Measurements from ENCODE around the gene COBL. TPM values are rescaled to one million over a fixed set of nuclear protein-coding genes. Genes with fewer than 3 reads are reported as not detected.
A peak's percentile ranks its signal among the peaks of the same experiment; 100 is the strongest.

Gene COBL
- total and polyA plus RNA-seq, 8 donors: 7.4 to 32.0 (median 16.8) TPM

GRCh38 chr7:51234609-51235308 is 81.8 kb downstream of the COBL start:
- FAIRE-seq (no peak), ATAC-seq (no peak)
- intact Hi-C loops (cut with DNase I): no loop called here

GRCh38 chr7:51234139-51234538 is 82.5 kb downstream of the COBL start:
- FAIRE-seq (no peak), DNase-seq (no peak)
- H3K27ac ChIP-seq: no peak overlapping the region

More at GRCh38 chr7:51234609-51235308, 81.8 kb downstream of the COBL start:
- 93% methylated on average over 8 of the region's 8 CpGs for WGBS, 2 donors
- TF ChIP-seq CTCF (IDR thresholded peaks at IDR 0.05): no peak
- Histone ChIP-seq H3K36me3 (no peaks in the 10 kb centered on the region), H3K27me3 (no peaks in the 10 kb centered on the region), H3K9me3 (no peaks in the 10 kb centered on the region), H3K4me3 (no peak overlapping the region), H3K4me1 (peaks cover 0 to 3% (median 0%) of the 10 kb centered on the region in 3 donors), H3K27ac (no peak overlapping the region)
- no peak for DNase-seq

GRCh38 chr7:51233374-51233773 is 83.2 kb downstream of the COBL start:
- no peak for TF ChIP-seq CTCF (IDR thresholded peaks at IDR 0.05)
- ATAC-seq: peak; percentile 40 to 66 (median 62)
- no peak for DNase-seq
- H3K4me1 ChIP-seq: peaks cover 0 to 3% (median 0%) of the 10 kb centered on the region in 3 donors
- no peaks in the 10 kb centered on the region for H3K9me3 ChIP-seq
- FAIRE-seq: no peak
- H3K36me3 ChIP-seq: no peaks in the 10 kb centered on the region
- H3K27me3 ChIP-seq: no peaks in the 10 kb centered on the region
- no peak overlapping the region for H3K27ac ChIP-seq
- intact Hi-C loops (cut with DNase I): no loop called here
- no peak overlapping the region for H3K4me3 ChIP-seq
- WGBS, 2 donors: 15 to 18% methylated on average over 13 of the region's 13 CpGs

More at GRCh38 chr7:51234139-51234538, 82.5 kb downstream of the COBL start:
- Histone ChIP-seq H3K4me1 (peaks cover 0 to 3% (median 0%) of the 10 kb centered on the region in 3 donors), H3K27me3 (no peaks in the 10 kb centered on the region), H3K9me3 (no peaks in the 10 kb centered on the region), H3K36me3 (no peaks in the 10 kb centered on the region), H3K4me3 (no peak overlapping the region)
- ATAC-seq: peak in 1 of 4 donors; percentile 22
- intact Hi-C loops (cut with DNase I): no loop called here
- WGBS, 2 donors: 92% methylated on average over 13 of the region's 13 CpGs
- no peak for TF ChIP-seq CTCF (IDR thresholded peaks at IDR 0.05)

GRCh38 chr7:51230723-51231122 is 85.9 kb downstream of the COBL start:
- Histone ChIP-seq H3K27ac (no peak overlapping the region), H3K36me3 (no peaks in the 10 kb centered on the region), H3K4me3 (no peak overlapping the region), H3K4me1 (peaks cover 0 to 3% (median 0%) of the 10 kb centered on the region in 3 donors), H3K27me3 (no peaks in the 10 kb centered on the region), H3K9me3 (no peaks in the 10 kb centered on the region)
- no peak for FAIRE-seq
- DNase-seq: no peak
- WGBS, 2 donors: 89 to 93% methylated on average over 5 of the region's 5 CpGs
- TF ChIP-seq CTCF (IDR thresholded peaks at IDR 0.05): no peak
- ATAC-seq: no peak
- intact Hi-C loops (cut with DNase I): no loop called here

- Histone ChIP-seq H3K27ac (no peak overlapping the region), H3K4me3 (no peak overlapping the region), H3K4me1 (peaks cover 0 to 3% (median 0%) of the 10 kb centered on the region in 3 donors), H3K36me3 (no peaks in the 10 kb centered on the region), H3K9me3 (no peaks in the 10 kb centered on the region), H3K27me3 (no peaks in the 10 kb centered on the region)
- ATAC-seq: no peak
- intact Hi-C loops (cut with DNase I): no loop called here
- TF ChIP-seq CTCF (IDR thresholded peaks at IDR 0.05): no peak
- DNase-seq: no peak
- WGBS, 2 donors: 90 to 95% methylated on average over 2 of the region's 2 CpGs
- FAIRE-seq: no peak
These were observed 86.3 kb downstream of the COBL start for GRCh38 chr7:51230324-51230625.
